ENCODE results near the gene FTO. TPM values are rescaled to one million over a fixed set of nuclear protein-coding genes. Genes with fewer than 3 reads are reported as not detected.

Gene FTO
- total and polyA plus RNA-seq, 2 of the 8 experiments (the other 6 are each of a cell fraction or from before 2014, with no cell fraction given): 34.5 to 59.8 TPM

DNA sequence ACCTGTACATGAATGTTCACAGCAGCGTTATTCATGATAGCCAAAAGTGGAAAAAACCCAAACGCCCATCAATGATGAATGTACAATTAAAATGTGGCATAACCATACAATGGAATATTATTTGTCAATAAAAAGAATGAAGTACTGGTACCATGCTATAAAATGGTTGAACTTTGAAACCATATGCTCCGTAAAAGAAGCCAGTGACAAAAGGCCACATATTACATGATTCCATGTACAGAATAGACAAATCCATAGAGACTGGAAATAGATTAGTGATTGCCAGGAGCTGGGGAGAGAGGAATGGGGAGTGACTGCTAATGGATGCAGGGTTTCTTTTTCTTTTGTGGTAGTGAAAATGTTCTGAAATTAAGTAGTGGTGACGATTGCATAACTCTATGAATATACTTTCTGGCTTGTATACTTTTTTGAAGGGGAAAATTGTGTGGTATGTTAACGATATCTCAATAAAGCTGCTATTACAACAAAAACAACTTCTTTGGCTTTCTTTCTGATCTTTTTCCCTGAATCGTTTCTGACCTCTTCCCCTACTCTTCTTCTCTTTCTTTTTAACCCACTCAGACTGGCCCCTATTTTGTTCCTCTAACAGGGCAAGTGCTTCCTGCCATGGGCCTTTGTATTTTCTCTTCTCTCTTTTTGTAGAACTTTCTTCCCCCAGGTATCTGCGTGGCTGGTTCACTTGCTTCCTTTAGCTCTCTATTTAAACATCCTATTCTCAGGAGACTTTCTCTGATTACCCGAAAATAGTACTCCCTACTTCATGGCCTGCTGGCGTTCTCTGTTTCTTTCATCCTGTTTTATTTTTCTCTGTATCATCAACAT lies 67.9 kb downstream of the FTO start:
- H2BK12ac ChIP-seq (ENCODE audit: low read depth, low read length): no peak overlapping the region
- no peaks in the 10 kb centered on the region for H3K36me3 ChIP-seq (ENCODE audit: control insufficient read depth in 2 of 4, insufficient read depth in 4 of 4, low read length in 3 of 4)
- H4K5ac ChIP-seq (ENCODE audit: insufficient read length, low read depth, low read length): no peak overlapping the region
- no peak overlapping the region for H4K8ac ChIP-seq (ENCODE audit: extremely low read depth, insufficient read depth, low read length)
- CTCF ChIA-PET (ENCODE audit: partially characterized antibody): interaction anchor here (0.6 to 0.9 kb wide), 3 partner anchors 42 to 1163 kb away, joined by 3 to 4 read pairs (median 3); no protein-coding TSS in a partner anchor
- WGBS, 2 experiments (ENCODE audit: extremely low coverage in 1 of 2, insufficient coverage in 1 of 2, insufficient read length in 1 of 2, insufficient replicate concordance in 2 of 2, low coverage in 1 of 2, low lambda C conversion rate in 2 of 2, missing lambda C conversion rate in 1 of 2): 84% methylated on average over 9 of the region's 9 CpGs; no CpG with 5 or more reads in 1 of the 2 experiments
- no peak overlapping the region for H2BK120ac ChIP-seq (replicated peaks; ENCODE audit: low read depth, low read length)
- H3K4me2 ChIP-seq (ENCODE audit: insufficient read depth in 1 of 2, low read depth in 2 of 2, low read length in 2 of 2): no peak overlapping the region
- H3K18ac ChIP-seq (ENCODE audit: extremely low read depth, low read length): no peak overlapping the region
- H2AFZ ChIP-seq (ENCODE audit: low read length): no peak overlapping the region
- DNase-seq (ENCODE audit: low read depth in 1 of 2, low spot score in 2 of 2) (no peak), FAIRE-seq (no peak)
- H2BK20ac ChIP-seq (ENCODE audit: low read length): no peak overlapping the region
- H3K56ac ChIP-seq (replicated peaks; ENCODE audit: insufficient read length, low read depth, low read length): no peak overlapping the region
- no peak overlapping the region for H3K9ac ChIP-seq (replicated peaks in 1 of 4; ENCODE audit: extremely low read depth in 1 of 4, low read depth in 3 of 4, low read length in 3 of 4)
- peaks cover 0 to 15% of the 10 kb centered on the region in 2 experiments; a peak in 2 of 4 replicates for H3K79me2 ChIP-seq (ENCODE audit: control insufficient read depth in 1 of 2, insufficient read depth in 2 of 2, low read length in 2 of 2)
- H3K4me1 ChIP-seq (replicated peaks in 1 of 4; ENCODE audit: control insufficient read depth in 3 of 4, insufficient read depth in 4 of 4, low read length in 3 of 4): peaks cover 0 to 3% (median 1%) of the 10 kb centered on the region in 4 experiments; a peak in 1 of 7 replicates
- H3K27ac ChIP-seq (ENCODE audit: low read depth, low read length): no peak overlapping the region
- POLR2A ChIA-PET (ENCODE audit: partially characterized antibody): no interaction called here
- no peaks in the 10 kb centered on the region for H3K79me1 ChIP-seq (ENCODE audit: low read depth, low read length)
- no peaks in the 10 kb centered on the region for H3K9me3 ChIP-seq (ENCODE audit: insufficient read depth in 2 of 2, low read depth in 1 of 2, low read length in 1 of 2)
- no peaks in the 10 kb centered on the region for H3K23me2 ChIP-seq (ENCODE audit: low read depth, low read length)
- H3K14ac ChIP-seq (ENCODE audit: insufficient read length): no peak overlapping the region
- H2AK5ac ChIP-seq (ENCODE audit: low read depth, low read length): no peak overlapping the region
- no peak overlapping the region for H2BK15ac ChIP-seq (ENCODE audit: low read length)
- no peak overlapping the region for H4K91ac ChIP-seq (replicated peaks; ENCODE audit: insufficient read length, low read length)
- no peaks in the 10 kb centered on the region for H3K27me3 ChIP-seq (replicated peaks in 1 of 4; ENCODE audit: control insufficient read depth in 3 of 4, extremely low read depth in 1 of 4, insufficient read depth in 3 of 4, low read length in 3 of 4)
- no peak overlapping the region for H3K4ac ChIP-seq (replicated peaks; ENCODE audit: insufficient read length, low read depth, low read length)
- no peak overlapping the region for H3K23ac ChIP-seq (ENCODE audit: insufficient read length)
- no peak overlapping the region for H3K4me3 ChIP-seq (ENCODE audit: extremely low read depth in 1 of 4, insufficient read depth in 2 of 4, low read depth in 3 of 4, low read length in 4 of 4)
- H2BK5ac ChIP-seq (ENCODE audit: low read depth, low read length): no peak overlapping the region
- H4K20me1 ChIP-seq (replicated peaks in 1 of 2; ENCODE audit: control insufficient read depth in 1 of 2, insufficient read depth in 2 of 2, low read length in 2 of 2): no peaks in the 10 kb centered on the region
- TF ChIP-seq JUN (IDR thresholded peaks at IDR 0.05; ENCODE audit: low read depth, low read length) (no peak), EP300 (IDR thresholded peaks at IDR 0.05; ENCODE audit: borderline replicate concordance in 1 of 2, low read depth in 2 of 2, low read length in 2 of 2) (no peak), RBBP5 (IDR thresholded peaks at IDR 0.05; ENCODE audit: borderline replicate concordance, low read depth, low read length) (no peak), RAD21 (IDR thresholded peaks at IDR 0.05 in 1 of 2, conservative IDR thresholded peaks at IDR 0.05 in 1 of 2; ENCODE audit: low read depth in 2 of 2, low read length in 2 of 2) (no peak), RXRA (IDR thresholded peaks at IDR 0.05; ENCODE audit: insufficient read depth, low read depth, low read length) (no peak), EZH2 (IDR thresholded peaks at IDR 0.05; ENCODE audit: low read depth, low read length, severe bottlenecking) (no peak), SUZ12 (IDR thresholded peaks at IDR 0.05; ENCODE audit: low read length) (no peak), RFX5 (IDR thresholded peaks at IDR 0.05; ENCODE audit: borderline replicate concordance, low read depth, low read length) (no peak), BACH1 (IDR thresholded peaks at IDR 0.05; ENCODE audit: low read length) (no peak)

Measured in H1 (cell line).